HG03097 (cell line): ENCODE measurements around the gene DACH2.

Experiments
- ATAC-seq: cut with Tn5 transposase; IDR thresholded peaks from one replicate; pipeline ENCODE4 v1.9.1; 2021; ENCODE audit not compliant: unreplicated experiment, low FRiP score

Gene DACH2

DNA sequence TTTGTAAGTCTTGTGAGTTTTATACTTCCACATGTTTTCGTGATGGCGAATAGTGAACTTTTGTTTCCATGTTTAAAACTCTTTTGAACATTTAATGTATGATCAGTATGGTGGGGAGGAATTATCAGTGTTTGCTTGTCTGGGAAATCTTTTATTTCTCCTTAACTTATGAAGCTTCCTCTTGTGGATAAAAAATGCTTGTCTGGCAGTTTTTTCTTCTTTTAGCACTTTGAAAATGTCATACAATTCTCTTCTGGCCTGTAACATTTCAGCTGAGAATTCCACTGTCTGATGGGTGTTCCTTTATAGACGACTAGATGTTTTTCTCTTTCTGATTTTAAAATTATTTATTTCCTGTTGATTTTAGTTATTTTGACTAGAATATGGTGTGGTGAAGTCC is 576.0 kb downstream of the DACH2 start:
- ATAC-seq, result no peak

DNA sequence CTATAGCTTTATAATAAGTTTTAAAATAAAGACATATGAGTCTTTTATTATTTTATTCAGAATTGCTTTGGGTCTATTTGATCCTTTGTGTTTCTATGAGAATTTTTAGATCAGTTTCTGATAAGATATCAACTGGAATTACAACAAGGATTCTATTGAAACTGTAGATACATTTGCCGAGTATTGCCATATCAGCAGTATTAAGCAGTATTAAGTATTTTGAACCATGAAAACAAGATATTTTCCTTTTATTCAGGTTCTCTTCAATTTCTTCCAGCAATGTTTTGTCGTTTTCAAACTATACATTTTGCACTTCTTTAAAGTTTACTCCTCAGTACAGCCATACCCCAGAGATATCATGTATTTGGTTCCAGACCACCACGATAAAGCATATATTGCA is 598.8 kb downstream of the DACH2 start:
- ATAC-seq, result no peak

DNA sequence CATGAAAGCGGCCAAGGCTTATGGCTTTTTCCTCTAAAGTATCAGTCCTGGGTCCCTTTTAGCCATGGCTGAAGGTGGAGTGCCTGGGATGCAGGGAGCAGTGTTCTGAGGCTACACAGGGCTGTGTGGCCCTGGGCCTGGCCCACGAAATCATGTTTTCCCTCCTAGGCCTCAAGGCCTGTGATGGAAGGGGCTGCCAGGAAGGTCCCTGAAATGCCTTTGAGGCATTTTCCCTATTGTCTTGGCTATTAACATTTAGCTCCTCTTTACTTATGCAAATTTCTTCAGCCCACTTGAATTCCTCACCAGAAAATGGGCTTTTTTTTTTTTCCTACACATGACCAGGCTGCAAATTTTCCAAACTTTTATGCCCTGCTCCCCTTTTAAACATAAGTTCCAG is 657.0 kb downstream of the DACH2 start:
- no peak for ATAC-seq

DNA sequence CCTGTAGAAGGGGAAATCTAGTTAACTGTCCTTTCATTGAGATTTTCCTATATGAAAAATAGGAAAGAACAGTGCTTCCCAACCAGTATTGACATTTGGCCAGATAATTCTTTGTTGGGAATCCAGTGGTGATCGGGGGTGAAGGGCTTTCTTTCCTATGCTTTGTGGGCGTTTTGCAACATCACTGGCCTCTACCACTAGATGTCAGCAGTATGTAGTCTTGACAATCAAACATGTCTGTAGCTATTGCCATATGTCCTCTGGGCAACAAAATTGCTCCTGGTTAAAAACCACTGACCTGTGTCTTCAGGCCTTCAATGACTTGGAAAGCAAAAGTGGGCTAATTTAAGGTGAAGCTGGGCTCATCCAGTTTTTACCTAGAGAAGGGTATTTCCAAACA is 658.5 kb downstream of the DACH2 start:
- ATAC-seq, result peak; percentile 52

DNA sequence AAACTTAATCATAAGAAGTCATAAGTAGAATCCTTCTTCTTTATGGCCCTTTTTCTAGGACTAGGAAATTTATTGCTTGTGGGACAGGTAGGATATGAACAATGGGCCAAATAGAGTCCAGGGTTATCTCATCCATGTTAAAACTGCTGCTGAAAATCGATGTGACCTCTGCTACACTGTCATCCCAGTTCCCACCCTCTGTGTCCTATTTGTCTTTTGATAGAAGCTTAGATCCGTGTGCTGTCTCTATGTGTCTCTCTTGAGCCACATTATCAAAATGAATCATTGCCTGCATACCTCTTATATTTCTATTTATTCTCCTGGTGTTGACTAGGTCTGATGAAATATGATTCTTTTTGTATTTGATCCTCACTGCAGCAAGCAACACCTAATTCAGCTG is 661.4 kb downstream of the DACH2 start:
- no peak for ATAC-seq

DNA sequence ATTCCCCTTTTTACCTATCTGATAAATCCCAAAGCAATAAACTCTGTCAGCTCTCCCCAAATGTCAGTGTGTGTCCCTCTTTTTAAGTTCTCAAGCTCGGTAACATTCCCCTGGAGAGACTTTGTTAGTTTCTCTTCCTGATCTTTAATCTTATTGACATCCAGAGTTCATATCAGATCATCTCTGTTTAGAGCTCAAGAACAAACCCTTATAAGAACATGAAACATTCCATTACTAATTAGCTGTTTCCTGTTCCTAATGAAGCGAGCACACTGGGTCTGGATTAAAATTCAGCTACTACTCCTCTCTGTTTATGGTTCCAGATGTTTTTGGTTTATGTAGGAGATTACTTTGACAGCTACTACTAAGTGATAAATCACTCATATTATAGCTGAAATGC is 681.5 kb downstream of the DACH2 start:
- no peak for ATAC-seq

DNA sequence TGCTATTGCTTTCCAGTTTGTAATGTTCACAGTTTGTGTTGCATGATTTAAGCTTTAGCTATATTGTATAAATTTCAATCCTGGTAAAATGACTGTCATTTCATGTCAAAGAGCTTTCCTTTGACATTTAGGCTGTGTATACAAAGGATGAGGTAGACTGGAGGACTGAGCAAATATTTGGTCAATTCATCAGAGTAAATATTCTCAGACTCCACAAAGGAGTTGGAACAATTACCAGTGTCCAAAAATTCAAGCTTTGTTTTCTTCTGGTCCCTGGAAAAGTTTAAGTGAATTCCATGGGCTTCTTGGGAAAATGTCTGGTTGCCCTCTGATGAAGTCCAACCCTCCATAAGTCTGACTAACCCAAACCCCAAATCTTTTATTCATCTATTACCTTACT is 682.4 kb downstream of the DACH2 start:
- ATAC-seq, result no peak

DNA sequence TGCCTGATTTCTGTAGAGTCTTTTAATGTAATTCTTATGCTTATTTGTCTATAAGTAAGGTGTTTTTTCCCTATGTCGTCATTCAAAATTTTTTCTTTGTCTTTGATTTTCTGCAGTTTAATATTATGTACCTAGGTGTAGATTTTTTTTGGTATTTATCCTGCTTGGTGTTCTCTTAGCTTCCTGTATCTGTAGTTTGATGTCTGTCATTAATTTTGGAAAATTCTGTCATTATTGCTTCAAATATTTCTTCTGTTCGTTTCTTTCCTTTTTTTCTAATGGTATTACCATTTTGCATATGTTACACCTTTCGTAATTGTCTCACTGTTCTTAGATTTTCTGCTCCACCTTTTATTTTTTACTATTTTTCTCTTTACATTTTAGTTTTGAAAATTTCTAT is 696.9 kb downstream of the DACH2 start:
- ATAC-seq, result no peak
